ENCODE data around the gene SLC66A2. TPM values are rescaled to one million over a fixed set of nuclear protein-coding genes. Genes with fewer than 3 reads are reported as not detected.

Gene SLC66A2
- total and polyA plus RNA-seq, 3 donors from 2014 or later, result 72.5 to 143 (median 87.0) TPM

GRCh38 chr18:79928563-79928960, 22.9 kb downstream of the SLC66A2 start:
- intact Hi-C loops (cut with DNase I; ENCODE audit: low total_unique reads), result no loop called here
- TF ChIP-seq CTCF (IDR thresholded peaks at IDR 0.05) (no peak), POLR2A (IDR thresholded peaks at IDR 0.05) (no peak)
- WGBS, 2 donors, result 92 to 100% methylated on average over 1 to 9 of the region's 9 CpGs
- Histone ChIP-seq H3K27me3 (no peaks in the 10 kb centered on the region), H3K27ac (no peak overlapping the region), H3K4me3 (no peak overlapping the region), H3K4me1 (no peaks in the 10 kb centered on the region), H3K9me3 (no peaks in the 10 kb centered on the region), H3K36me3 (ENCODE audit: low read depth, missing control alignments) (no peaks in the 10 kb centered on the region)
- no peak for DNase-seq

GRCh38 chr18:79927607-79928562, 23.6 kb downstream of the SLC66A2 start:
- Histone ChIP-seq H3K27me3 (no peaks in the 10 kb centered on the region), H3K9me3 (no peaks in the 10 kb centered on the region), H3K27ac (no peak overlapping the region), H3K4me3 (no peak overlapping the region), H3K4me1 (no peaks in the 10 kb centered on the region), H3K36me3 (ENCODE audit: low read depth, missing control alignments) (no peaks in the 10 kb centered on the region)
- WGBS, 2 donors, result 86 to 94% methylated on average over 13 to 25 of the region's 25 CpGs
- DNase-seq, result peak; percentile 13
- intact Hi-C loops (cut with DNase I; ENCODE audit: low total_unique reads), result no loop called here
- TF ChIP-seq POLR2A (IDR thresholded peaks at IDR 0.05) (no peak), CTCF (IDR thresholded peaks at IDR 0.05) (no peak)

GRCh38 chr18:79926715-79927606, 24.5 kb downstream of the SLC66A2 start:
- Histone ChIP-seq H3K4me3 (no peak overlapping the region), H3K27me3 (no peaks in the 10 kb centered on the region), H3K27ac (no peak overlapping the region), H3K9me3 (no peaks in the 10 kb centered on the region), H3K36me3 (ENCODE audit: low read depth, missing control alignments) (no peaks in the 10 kb centered on the region), H3K4me1 (no peaks in the 10 kb centered on the region)
- intact Hi-C loops (cut with DNase I; ENCODE audit: low total_unique reads), result no loop called here
- WGBS, 2 donors, result 84 to 90% methylated on average over 16 to 21 of the region's 21 CpGs
- TF ChIP-seq POLR2A (IDR thresholded peaks at IDR 0.05) (no peak), CTCF (IDR thresholded peaks at IDR 0.05) (no peak)
- DNase-seq, result peak; percentile 12

GRCh38 chr18:79926306-79926705, 25.1 kb downstream of the SLC66A2 start:
- DNase-seq, result peak; percentile 8
- Histone ChIP-seq H3K27me3 (no peaks in the 10 kb centered on the region), H3K27ac (no peak overlapping the region), H3K4me1 (no peaks in the 10 kb centered on the region), H3K36me3 (ENCODE audit: low read depth, missing control alignments) (no peaks in the 10 kb centered on the region), H3K9me3 (no peaks in the 10 kb centered on the region), H3K4me3 (no peak overlapping the region)
- WGBS, 2 donors, result 93 to 96% methylated on average over 11 of the region's 11 CpGs
- intact Hi-C loops (cut with DNase I; ENCODE audit: low total_unique reads), result no loop called here
- TF ChIP-seq CTCF (IDR thresholded peaks at IDR 0.05) (no peak), POLR2A (IDR thresholded peaks at IDR 0.05) (no peak)

All from testis (tissue), 3 donors.